Neural progenitor cell (in vitro differentiated cells): ENCODE data around the gene RBM6. TPM values are rescaled to one million over a fixed set of nuclear protein-coding genes. Genes with fewer than 3 reads are reported as not detected.
A peak's percentile ranks its signal among the peaks of the same experiment; 100 is the strongest.

Experiments used
- DNase-seq: peaks from one replicate; pipeline ENCODE4 v3.0.0-alpha.2; 2016; ENCODE audit warnings: low spot score
- H2AFZ ChIP-seq: fragments of 200-600 bp; sonication (generic); replicated peaks from 2 replicates; pipeline ENCODE4 v1.6.1; 2016; ENCODE audit warnings: antibody characterized with exemption
- H3F3A ChIP-seq: fragments of 200-600 bp; sonication (generic); 2 replicates; pipeline ENCODE4 v1.6.1; 2016; ENCODE audit warnings: antibody characterized with exemption, low read depth
- H3K27ac ChIP-seq: fragments of 200-600 bp; sonication (generic); 2 replicates; pipeline ENCODE4 v1.5.1; 2016; ENCODE audit warnings: mild to moderate bottlenecking
- H3K27me3 ChIP-seq: fragments of 200-600 bp; sonication (generic); 2 replicates; pipeline ENCODE4 v1.6.1; 2016; ENCODE audit warnings: mild to moderate bottlenecking, moderate library complexity
- H3K36me3 ChIP-seq: fragments of 200-600 bp; sonication (generic); 2 replicates; pipeline ENCODE4 v1.5.1; 2016
- H3K4me1 ChIP-seq: fragments of 200-600 bp; sonication (generic); 2 replicates; pipeline ENCODE4 v1.6.1; 2016; ENCODE audit warnings: mixed run types
- H3K4me2 ChIP-seq: fragments of 200-600 bp; sonication (generic); 2 replicates; pipeline ENCODE4 v1.6.1; 2016
- H3K4me3 ChIP-seq: fragments of 200-600 bp; sonication (generic); 2 replicates; pipeline ENCODE4 v1.5.1; 2016
- H3K79me2 ChIP-seq: fragments of 200-600 bp; sonication (generic); 2 replicates; pipeline ENCODE4 v1.6.1; 2016; ENCODE audit warnings: low read depth
- H3K9ac ChIP-seq: fragments of 200-600 bp; sonication (generic); 2 replicates; pipeline ENCODE4 v1.6.1; 2016
- H3K9me3 ChIP-seq: fragments of 200-600 bp; sonication (generic); 2 replicates; pipeline ENCODE4 v1.5.1; 2016; ENCODE audit warnings: low read depth
- H4K20me1 ChIP-seq: fragments of 200-600 bp; sonication (generic); 2 replicates; pipeline ENCODE4 v1.6.1; 2016; ENCODE audit warnings: low read depth
- H3K27ac Mint-ChIP-seq: 3 replicates; pipeline ENCODE4 v1.8.0; 2021; ENCODE audit warnings: mixed read lengths
- H3K27me3 Mint-ChIP-seq: 2 replicates; pipeline ENCODE4 v1.8.0; 2022; ENCODE audit warnings: low read depth, mild to moderate bottlenecking, inconsistent platforms, moderate library complexity, mixed read lengths; ENCODE audit not compliant: insufficient read depth
- H3K36me3 Mint-ChIP-seq: 3 replicates; pipeline ENCODE4 v1.8.0; 2021; ENCODE audit warnings: mixed read lengths
- H3K4me1 Mint-ChIP-seq: 3 replicates; pipeline ENCODE4 v1.8.0; 2021; ENCODE audit warnings: mixed read lengths
- H3K4me3 Mint-ChIP-seq: 3 replicates; pipeline ENCODE4 v1.8.0; 2021; ENCODE audit warnings: mild to moderate bottlenecking, moderate library complexity, mixed read lengths
- H3K9me3 Mint-ChIP-seq: 3 replicates; pipeline ENCODE4 v1.8.0; 2020; ENCODE audit warnings: mixed read lengths
- EZH2 ChIP-seq: fragments of 200-600 bp; sonication (generic); IDR thresholded peaks from 2 replicates; pipeline ENCODE4 v1.6.1; 2017; ENCODE audit warnings: antibody characterized with exemption, mild to moderate bottlenecking, moderate library complexity
- EZH2phosphoT487 ChIP-seq: fragments of 200-600 bp; sonication (generic); IDR thresholded peaks from 2 replicates; pipeline ENCODE4 v1.6.1; 2017; ENCODE audit warnings: antibody characterized with exemption
- total RNA-seq: library from RNA; depleted of rRNA; stranded (reverse); fragments of >200 nt; gene quantifications from 2 replicates; pipeline ENCODE4 v1.2.3, GENCODE V29; 2015; ENCODE audit warnings: low replicate concordance
- TF ChIP-seq, protein P1 (sequence below): fragments of 200-600 bp; sonication (generic); IDR thresholded peaks from 2 replicates; pipeline ENCODE4 v1.5.1; 2017; ENCODE audit warnings: antibody characterized with exemption, mild to moderate bottlenecking

Gene RBM6
- total RNA-seq, 1 donor from 2014 or later: 170 TPM

DNA sequence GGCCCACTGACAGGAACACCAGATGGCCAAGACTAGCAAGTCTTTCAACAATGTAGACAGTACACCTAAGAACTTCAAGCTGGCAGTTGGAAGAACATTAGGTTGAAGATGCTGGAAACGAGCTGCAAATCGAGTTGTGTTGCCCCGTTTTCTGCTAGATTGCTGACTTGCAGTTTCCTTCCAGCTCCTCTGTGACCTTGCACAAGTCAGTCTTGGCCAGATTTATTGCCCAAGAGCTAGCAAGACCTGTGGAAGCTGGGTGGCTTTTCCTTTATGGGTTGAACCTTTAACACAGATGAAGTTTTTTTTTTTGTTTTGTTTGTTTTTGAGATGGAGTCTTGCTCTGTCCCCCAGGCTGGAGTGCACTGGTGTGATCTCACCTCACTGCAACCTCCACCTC is 2.9 kb upstream of the RBM6 start:
- H3K4me1 Mint-ChIP-seq: peaks cover 11% of the 10 kb centered on the region
- no peak overlapping the region for H3K4me3 ChIP-seq
- H3K27ac Mint-ChIP-seq: no peak overlapping the region

DNA sequence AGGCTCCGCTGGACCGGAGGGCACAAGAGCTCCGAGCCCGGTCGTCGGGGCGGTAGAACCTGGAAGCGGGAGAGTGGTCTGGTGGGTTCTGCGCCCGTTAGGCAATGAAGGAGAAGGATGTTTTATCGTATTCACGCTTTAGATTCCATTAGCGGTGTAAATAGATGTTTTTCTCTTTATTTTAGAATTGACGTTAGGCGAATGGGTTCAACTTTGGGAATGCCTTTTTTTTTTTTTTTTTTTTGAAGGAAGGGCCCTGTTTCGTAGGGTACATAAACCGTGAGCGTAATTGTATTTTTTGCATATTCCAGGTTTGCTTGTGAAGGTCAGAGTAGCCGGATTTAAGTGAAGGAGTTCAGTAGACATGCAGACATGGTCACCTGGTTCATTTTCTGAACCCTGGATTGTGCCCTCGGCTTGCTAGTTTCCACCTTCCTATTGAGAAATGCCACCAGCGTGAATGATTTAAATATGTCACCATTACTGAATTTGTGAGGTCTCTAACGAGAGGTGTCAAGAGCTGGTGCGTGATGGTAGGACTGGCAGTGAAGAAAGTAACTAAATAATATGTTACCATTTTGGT is 808 bp downstream of the RBM6 start:
- peak; percentile 13 for TF ChIP-seq EZH2
- TF ChIP-seq, protein P1, sequence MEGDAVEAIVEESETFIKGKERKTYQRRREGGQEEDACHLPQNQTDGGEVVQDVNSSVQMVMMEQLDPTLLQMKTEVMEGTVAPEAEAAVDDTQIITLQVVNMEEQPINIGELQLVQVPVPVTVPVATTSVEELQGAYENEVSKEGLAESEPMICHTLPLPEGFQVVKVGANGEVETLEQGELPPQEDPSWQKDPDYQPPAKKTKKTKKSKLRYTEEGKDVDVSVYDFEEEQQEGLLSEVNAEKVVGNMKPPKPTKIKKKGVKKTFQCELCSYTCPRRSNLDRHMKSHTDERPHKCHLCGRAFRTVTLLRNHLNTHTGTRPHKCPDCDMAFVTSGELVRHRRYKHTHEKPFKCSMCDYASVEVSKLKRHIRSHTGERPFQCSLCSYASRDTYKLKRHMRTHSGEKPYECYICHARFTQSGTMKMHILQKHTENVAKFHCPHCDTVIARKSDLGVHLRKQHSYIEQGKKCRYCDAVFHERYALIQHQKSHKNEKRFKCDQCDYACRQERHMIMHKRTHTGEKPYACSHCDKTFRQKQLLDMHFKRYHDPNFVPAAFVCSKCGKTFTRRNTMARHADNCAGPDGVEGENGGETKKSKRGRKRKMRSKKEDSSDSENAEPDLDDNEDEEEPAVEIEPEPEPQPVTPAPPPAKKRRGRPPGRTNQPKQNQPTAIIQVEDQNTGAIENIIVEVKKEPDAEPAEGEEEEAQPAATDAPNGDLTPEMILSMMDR: no peak
- Mint-ChIP-seq H3K36me3 (peaks cover 11% of the 10 kb centered on the region), H3K27me3 (no peaks in the 10 kb centered on the region), H3K27ac (peak overlapping the region; percentile 92), H3K4me1 (peaks cover 11% of the 10 kb centered on the region), H3K4me3 (peak overlapping the region; percentile 99), H3K9me3 (peaks cover 2% of the 10 kb centered on the region)
- no peak for DNase-seq
- H3K9ac ChIP-seq: peak overlapping the region; percentile 86
- peaks cover 4% of the 10 kb centered on the region for H3K4me1 ChIP-seq
- H3K27me3 ChIP-seq: no peaks in the 10 kb centered on the region
- H3K27ac ChIP-seq: peak overlapping the region; percentile 94
- H3K36me3 ChIP-seq: peaks cover 6% of the 10 kb centered on the region
- no peaks in the 10 kb centered on the region for H3K9me3 ChIP-seq
- H3K79me2 ChIP-seq: peaks cover 55% of the 10 kb centered on the region
- H3F3A ChIP-seq: peaks cover 14% of the 10 kb centered on the region
- peak overlapping the region; percentile 75 for H3K4me2 ChIP-seq
- peak overlapping the region; percentile 83 for H3K4me3 ChIP-seq
- H2AFZ ChIP-seq: peak overlapping the region; percentile 80
- peaks cover 45% of the 10 kb centered on the region for H4K20me1 ChIP-seq

More for the DNA sequence above, 2.9 kb upstream of the RBM6 start:
- no peak overlapping the region for H3K9ac ChIP-seq
- no peak for DNase-seq
- H2AFZ ChIP-seq: no peak overlapping the region
- no peak overlapping the region for H3K4me2 ChIP-seq
- H4K20me1 ChIP-seq: peaks cover 18% of the 10 kb centered on the region
- no peaks in the 10 kb centered on the region for H3K36me3 Mint-ChIP-seq
- H3K36me3 ChIP-seq: no peaks in the 10 kb centered on the region
- H3K79me2 ChIP-seq: peaks cover 18% of the 10 kb centered on the region
- H3K27me3 ChIP-seq: no peaks in the 10 kb centered on the region
- TF ChIP-seq, protein P1: no peak
- no peak for TF ChIP-seq EZH2
- TF ChIP-seq EZH2phosphoT487: no peak
- peaks cover 4% of the 10 kb centered on the region for H3K4me1 ChIP-seq
- H3K4me3 Mint-ChIP-seq: no peak overlapping the region
- H3K9me3 Mint-ChIP-seq: no peaks in the 10 kb centered on the region
- peaks cover 14% of the 10 kb centered on the region for H3F3A ChIP-seq
- no peak overlapping the region for H3K27ac ChIP-seq
- no peaks in the 10 kb centered on the region for H3K9me3 ChIP-seq
- H3K27me3 Mint-ChIP-seq: no peaks in the 10 kb centered on the region

DNA sequence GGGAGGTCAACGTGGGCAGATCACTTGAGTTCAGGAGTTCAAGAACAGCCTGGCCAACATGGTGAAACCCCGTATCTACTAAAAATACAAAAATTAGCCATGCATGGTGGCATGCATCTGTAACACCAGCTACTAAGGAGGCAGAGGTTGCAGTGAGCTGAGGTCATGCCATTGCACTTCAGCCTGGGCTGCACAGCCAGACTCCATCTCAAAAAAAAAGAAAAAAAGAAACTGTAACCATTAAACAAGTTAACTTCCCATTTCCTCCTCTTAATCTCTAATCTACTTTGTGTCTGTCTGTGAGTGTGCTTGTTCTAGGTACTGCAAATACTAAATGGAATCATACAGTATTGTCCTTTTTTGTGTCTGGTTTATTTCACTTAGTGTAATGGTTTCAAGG is 2.7 kb downstream of the RBM6 start:
- peaks cover 19% of the 10 kb centered on the region for H3K36me3 Mint-ChIP-seq
- no peak overlapping the region for H3K27ac Mint-ChIP-seq
- no peaks in the 10 kb centered on the region for H3K9me3 ChIP-seq
- H3K27ac ChIP-seq: no peak overlapping the region
- TF ChIP-seq EZH2phosphoT487 (no peak), EZH2 (no peak)
- TF ChIP-seq, protein P1: no peak
- peaks cover 74% of the 10 kb centered on the region for H3K79me2 ChIP-seq
- H3K27me3 ChIP-seq: no peaks in the 10 kb centered on the region
- H3F3A ChIP-seq: peaks cover 14% of the 10 kb centered on the region
- no peak overlapping the region for H3K9ac ChIP-seq
- H3K4me3 Mint-ChIP-seq: peak overlapping the region; percentile 57
- peaks cover 4% of the 10 kb centered on the region for H3K4me1 ChIP-seq
- H3K9me3 Mint-ChIP-seq: peaks cover 2% of the 10 kb centered on the region
- no peak overlapping the region for H3K4me2 ChIP-seq
- H3K36me3 ChIP-seq: peaks cover 6% of the 10 kb centered on the region
- no peak overlapping the region for H3K4me3 ChIP-seq
- no peak for DNase-seq
- peaks cover 63% of the 10 kb centered on the region for H4K20me1 ChIP-seq
- no peak overlapping the region for H2AFZ ChIP-seq
- peaks cover 11% of the 10 kb centered on the region for H3K4me1 Mint-ChIP-seq
- no peaks in the 10 kb centered on the region for H3K27me3 Mint-ChIP-seq
